ENCODE results near the gene GDAP2. TPM values are rescaled to one million over a fixed set of nuclear protein-coding genes. Genes with fewer than 3 reads are reported as not detected.

GDAP2 gene, protein sequence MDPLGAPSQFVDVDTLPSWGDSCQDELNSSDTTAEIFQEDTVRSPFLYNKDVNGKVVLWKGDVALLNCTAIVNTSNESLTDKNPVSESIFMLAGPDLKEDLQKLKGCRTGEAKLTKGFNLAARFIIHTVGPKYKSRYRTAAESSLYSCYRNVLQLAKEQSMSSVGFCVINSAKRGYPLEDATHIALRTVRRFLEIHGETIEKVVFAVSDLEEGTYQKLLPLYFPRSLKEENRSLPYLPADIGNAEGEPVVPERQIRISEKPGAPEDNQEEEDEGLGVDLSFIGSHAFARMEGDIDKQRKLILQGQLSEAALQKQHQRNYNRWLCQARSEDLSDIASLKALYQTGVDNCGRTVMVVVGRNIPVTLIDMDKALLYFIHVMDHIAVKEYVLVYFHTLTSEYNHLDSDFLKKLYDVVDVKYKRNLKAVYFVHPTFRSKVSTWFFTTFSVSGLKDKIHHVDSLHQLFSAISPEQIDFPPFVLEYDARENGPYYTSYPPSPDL
- 7.4 to 9.5 TPM (median 8.6 TPM) in 5 replicates for total RNA-seq (2022; extraction: Qiagen RNA extraction)

GRCh38 chr1:117929343-117930172 is at the start of gene GDAP2, which contains the start of gene WDR3:
TSS of gene GDAP2 (minus strand) at chr1:117929621. CDS start at chr1:117920357, 9,264 bp downstream.
TSS of gene WDR3 (plus strand) at chr1:117929739. CDS start at chr1:117933320, 3,581 bp downstream.

Other genes with a start within 250 kb of the GDAP2 start
- gene WDR3, start 118 bp upstream of the GDAP2 start, total RNA-seq (2022; extraction: Qiagen RNA extraction) = 25.9 to 37.1 TPM (median 35.2 TPM) in 5 replicates

All from A549 treated with dexamethasone at 1 μM for 4 hours (cell line).